HG02623 (cell line): ENCODE measurements around the gene CIB4.

Experiments used
- ATAC-seq: cut with Tn5 transposase; IDR thresholded peaks from one replicate; pipeline ENCODE4 v1.9.1; 2021; ENCODE audit warnings: moderate library complexity; ENCODE audit not compliant: unreplicated experiment

CIB4 gene

GRCh38 chr2:26533661-26534060, 107.5 kb downstream of the CIB4 start:
- ATAC-seq: no peak

GRCh38 chr2:26532301-26533250, 108.6 kb downstream of the CIB4 start:
- ATAC-seq: no peak
